ENCODE measurements around the gene UGGT2.

Gene UGGT2

DNA sequence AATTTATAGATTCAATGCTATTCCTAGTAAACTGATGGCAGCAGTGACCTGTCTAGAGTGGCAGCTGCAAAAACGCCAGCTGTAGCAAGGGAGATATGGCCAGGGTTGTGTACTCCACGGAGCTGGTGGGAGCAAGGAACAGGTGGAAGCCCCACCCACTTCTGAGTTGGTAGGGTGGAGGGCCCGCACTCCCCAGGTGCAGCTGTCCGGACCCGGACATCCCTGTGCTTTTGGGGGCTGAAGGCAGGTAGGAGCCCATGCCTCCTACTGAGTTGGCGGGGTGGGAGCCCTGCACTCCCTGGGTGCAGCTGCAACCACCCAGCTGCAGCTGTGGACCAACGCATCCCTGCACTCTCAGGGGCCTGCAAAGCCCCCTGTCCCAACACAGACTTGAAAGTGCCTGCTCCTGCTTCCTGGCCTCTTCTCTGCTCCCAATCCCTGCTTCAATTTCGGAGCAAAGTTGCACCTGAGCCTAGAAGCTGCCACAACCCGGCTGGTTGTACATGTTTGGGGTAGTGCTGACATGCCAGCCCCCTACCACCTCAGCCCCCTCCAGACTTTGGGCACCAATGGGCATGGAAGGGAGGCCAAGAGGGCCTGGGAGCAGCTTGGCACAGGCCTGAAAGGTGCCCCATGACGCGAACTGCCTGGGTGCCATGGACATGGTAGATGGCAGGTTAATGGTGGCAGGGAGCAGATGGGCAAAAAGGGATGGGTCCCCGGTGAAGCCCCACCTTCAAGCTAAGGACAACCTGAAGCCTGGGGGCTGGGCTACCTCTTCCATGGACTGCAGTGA, 19.8 kb downstream of the UGGT2 start:
- Histone ChIP-seq H3K27ac (no peak overlapping the region), H3K27me3 (ENCODE audit: control insufficient read depth, insufficient read depth, low read length) (no peaks in the 10 kb centered on the region), H3K9me3 (ENCODE audit: control insufficient read depth, low read length) (no peaks in the 10 kb centered on the region), H2AFZ (no peak overlapping the region), H3K36me3 (ENCODE audit: control insufficient read depth, insufficient read depth, low read length) (no peaks in the 10 kb centered on the region), H3K9ac (no peak overlapping the region), H3K4me2 (ENCODE audit: low read length) (no peak overlapping the region), H3K4me1 (peaks cover 8% of the 10 kb centered on the region), H3K79me2 (no peaks in the 10 kb centered on the region), H3K4me3 (ENCODE audit: low read depth, low read length) (no peak overlapping the region)
- TF ChIP-seq, protein P1, sequence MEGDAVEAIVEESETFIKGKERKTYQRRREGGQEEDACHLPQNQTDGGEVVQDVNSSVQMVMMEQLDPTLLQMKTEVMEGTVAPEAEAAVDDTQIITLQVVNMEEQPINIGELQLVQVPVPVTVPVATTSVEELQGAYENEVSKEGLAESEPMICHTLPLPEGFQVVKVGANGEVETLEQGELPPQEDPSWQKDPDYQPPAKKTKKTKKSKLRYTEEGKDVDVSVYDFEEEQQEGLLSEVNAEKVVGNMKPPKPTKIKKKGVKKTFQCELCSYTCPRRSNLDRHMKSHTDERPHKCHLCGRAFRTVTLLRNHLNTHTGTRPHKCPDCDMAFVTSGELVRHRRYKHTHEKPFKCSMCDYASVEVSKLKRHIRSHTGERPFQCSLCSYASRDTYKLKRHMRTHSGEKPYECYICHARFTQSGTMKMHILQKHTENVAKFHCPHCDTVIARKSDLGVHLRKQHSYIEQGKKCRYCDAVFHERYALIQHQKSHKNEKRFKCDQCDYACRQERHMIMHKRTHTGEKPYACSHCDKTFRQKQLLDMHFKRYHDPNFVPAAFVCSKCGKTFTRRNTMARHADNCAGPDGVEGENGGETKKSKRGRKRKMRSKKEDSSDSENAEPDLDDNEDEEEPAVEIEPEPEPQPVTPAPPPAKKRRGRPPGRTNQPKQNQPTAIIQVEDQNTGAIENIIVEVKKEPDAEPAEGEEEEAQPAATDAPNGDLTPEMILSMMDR (IDR thresholded peaks at IDR 0.05) = no peak

DNA sequence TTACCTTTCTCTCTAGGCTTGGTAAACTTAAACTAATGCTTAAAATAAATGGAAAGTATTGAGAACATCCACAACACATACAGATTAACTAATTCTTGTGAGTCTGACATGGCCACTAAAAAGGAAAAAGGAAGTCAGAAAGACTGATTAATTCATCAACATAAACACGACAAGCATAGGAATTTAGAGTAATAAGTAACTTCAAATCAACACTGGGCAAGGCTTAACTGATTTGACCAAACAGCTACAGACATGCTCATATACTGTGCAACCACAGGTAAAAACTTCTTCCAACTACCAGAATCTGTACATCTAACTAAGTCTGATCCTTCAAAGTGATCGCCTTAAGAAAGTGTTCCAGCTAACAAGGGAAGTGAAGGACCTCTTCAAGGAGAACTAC, 20.5 kb downstream of the UGGT2 start:
- H2AFZ ChIP-seq = no peak overlapping the region
- no peaks in the 10 kb centered on the region for H3K9me3 ChIP-seq (ENCODE audit: control insufficient read depth, low read length)
- no peak overlapping the region for H3K9ac ChIP-seq
- no peak overlapping the region for H3K4me3 ChIP-seq (ENCODE audit: low read depth, low read length)
- no peaks in the 10 kb centered on the region for H3K36me3 ChIP-seq (ENCODE audit: control insufficient read depth, insufficient read depth, low read length)
- no peaks in the 10 kb centered on the region for H3K79me2 ChIP-seq
- H3K27ac ChIP-seq = no peak overlapping the region
- no peak overlapping the region for H3K4me2 ChIP-seq (ENCODE audit: low read length)
- peaks cover 8% of the 10 kb centered on the region for H3K4me1 ChIP-seq
- no peaks in the 10 kb centered on the region for H3K27me3 ChIP-seq (ENCODE audit: control insufficient read depth, insufficient read depth, low read length)
- TF ChIP-seq, protein P1 (IDR thresholded peaks at IDR 0.05) = no peak

DNA sequence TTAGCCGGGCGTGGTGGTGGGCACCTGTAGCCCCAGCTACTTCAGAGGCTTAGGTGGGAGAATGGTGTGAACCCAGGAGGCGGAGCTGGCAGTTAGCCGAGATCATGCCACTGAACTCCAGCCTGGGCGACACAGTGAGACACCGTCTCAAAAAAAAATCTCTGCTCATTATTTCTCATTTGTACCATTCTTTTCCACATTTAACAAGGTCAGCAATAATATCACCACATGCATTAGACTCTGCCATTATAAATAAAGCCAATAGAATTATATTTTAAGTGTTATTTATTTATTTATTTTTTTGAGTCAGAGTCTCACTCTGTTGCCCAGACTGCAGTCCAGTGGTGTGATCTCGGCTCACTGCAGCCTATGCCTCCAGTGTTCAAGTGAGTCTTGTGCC, 24.2 kb downstream of the UGGT2 start:
- Histone ChIP-seq H3K9me3 (ENCODE audit: control insufficient read depth, low read length) (no peaks in the 10 kb centered on the region), H2AFZ (no peak overlapping the region), H3K4me2 (ENCODE audit: low read length) (no peak overlapping the region), H3K27ac (no peak overlapping the region), H3K4me1 (no peaks in the 10 kb centered on the region), H3K9ac (no peak overlapping the region), H3K79me2 (no peaks in the 10 kb centered on the region), H3K4me3 (ENCODE audit: low read depth, low read length) (no peak overlapping the region), H3K27me3 (ENCODE audit: control insufficient read depth, insufficient read depth, low read length) (no peaks in the 10 kb centered on the region), H3K36me3 (ENCODE audit: control insufficient read depth, insufficient read depth, low read length) (no peaks in the 10 kb centered on the region)
- TF ChIP-seq, protein P1 (IDR thresholded peaks at IDR 0.05) = no peak

DNA sequence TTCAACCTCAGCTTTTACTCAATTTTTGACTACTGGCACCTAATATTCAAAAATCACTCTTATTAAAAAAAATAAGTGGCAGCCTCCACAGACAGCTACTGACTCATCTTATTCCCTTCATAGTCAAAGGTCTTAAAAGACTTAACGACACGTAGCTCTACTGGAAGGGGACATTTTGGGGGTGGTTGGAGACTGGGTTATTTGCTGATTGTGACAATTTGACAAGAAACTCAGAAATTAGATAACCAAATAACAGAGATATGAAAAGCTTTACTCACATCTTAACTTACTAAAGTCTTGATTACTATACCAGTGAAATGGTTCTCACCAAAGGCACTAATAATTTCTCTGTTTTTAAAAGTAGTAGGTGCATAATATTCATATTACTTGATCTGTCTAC, 25.7 kb downstream of the UGGT2 start:
- Histone ChIP-seq H3K27me3 (ENCODE audit: control insufficient read depth, insufficient read depth, low read length) (no peaks in the 10 kb centered on the region), H3K79me2 (no peaks in the 10 kb centered on the region), H2AFZ (no peak overlapping the region), H3K4me3 (ENCODE audit: low read depth, low read length) (no peak overlapping the region), H3K4me2 (ENCODE audit: low read length) (no peak overlapping the region), H3K9ac (no peak overlapping the region), H3K36me3 (ENCODE audit: control insufficient read depth, insufficient read depth, low read length) (no peaks in the 10 kb centered on the region), H3K27ac (no peak overlapping the region), H3K4me1 (no peaks in the 10 kb centered on the region), H3K9me3 (ENCODE audit: control insufficient read depth, low read length) (no peaks in the 10 kb centered on the region)
- TF ChIP-seq, protein P1 (IDR thresholded peaks at IDR 0.05) = no peak

DNA sequence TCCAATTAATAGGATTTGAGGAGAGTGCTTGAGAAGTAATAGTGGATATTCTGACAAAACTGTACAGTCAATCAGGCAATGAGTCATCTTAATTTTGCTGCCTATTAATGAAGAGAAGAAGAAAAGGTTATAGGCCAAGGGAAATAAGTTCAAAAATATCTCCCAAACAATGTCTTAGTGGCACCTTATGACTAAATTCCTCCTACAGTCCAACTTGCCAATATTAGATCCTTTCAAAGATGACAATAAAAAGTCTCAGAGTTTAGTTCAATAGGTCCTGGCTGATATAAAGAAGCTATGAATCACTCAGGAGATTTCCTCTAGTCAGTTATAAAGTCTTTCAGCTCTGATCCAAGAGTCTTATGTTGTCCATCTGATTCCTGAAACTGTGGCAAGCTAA, 27.9 kb downstream of the UGGT2 start:
- no peak overlapping the region for H3K9ac ChIP-seq
- H3K36me3 ChIP-seq (ENCODE audit: control insufficient read depth, insufficient read depth, low read length) = no peaks in the 10 kb centered on the region
- H3K27ac ChIP-seq = no peak overlapping the region
- H3K4me2 ChIP-seq (ENCODE audit: low read length) = no peak overlapping the region
- no peaks in the 10 kb centered on the region for H3K9me3 ChIP-seq (ENCODE audit: control insufficient read depth, low read length)
- H3K4me1 ChIP-seq = no peaks in the 10 kb centered on the region
- no peak overlapping the region for H2AFZ ChIP-seq
- no peaks in the 10 kb centered on the region for H3K27me3 ChIP-seq (ENCODE audit: control insufficient read depth, insufficient read depth, low read length)
- no peaks in the 10 kb centered on the region for H3K79me2 ChIP-seq
- TF ChIP-seq, protein P1 (IDR thresholded peaks at IDR 0.05) = no peak
- no peak overlapping the region for H3K4me3 ChIP-seq (ENCODE audit: low read depth, low read length)
